Caki2 (cell line): ENCODE measurements around the gene ZBTB37. TPM values are rescaled to one million over a fixed set of nuclear protein-coding genes. Genes with fewer than 3 reads are reported as not detected.

Experiments used
- DNase-seq: peaks from one replicate; pipeline ENCODE4 v3.0.0-alpha.2; 2015; ENCODE audit warnings: low read depth
- in situ Hi-C: cut with HindIII; loops from 2 replicates; pipeline ENCODE4 v1.10.0; 2016; ENCODE audit warnings: low sequenced_read_pairs, low pct_unique_long_range_greater_than_20kb, mixed read lengths
- total RNA-seq: library from RNA; depleted of rRNA; stranded (reverse); fragments of >200 nt; shearing (Covaris generic); gene quantifications from 2 replicates; pipeline ENCODE4 v1.2.3, GENCODE V29; 2014; ENCODE audit warnings: low replicate concordance; rRNA removed

ZBTB37 gene
- total RNA-seq, 1 experiment from 2014 or later = 0.64 TPM

- in situ Hi-C loops = no loop called here
- no peak for DNase-seq
Observed at GRCh38 chr1:173946380-173946921, 78.3 kb downstream of the ZBTB37 start.

GRCh38 chr1:173948594-173948993, 80.4 kb downstream of the ZBTB37 start:
- no peak for DNase-seq
- in situ Hi-C loops = no loop called here

Other genes starting within 250 kb of the ZBTB37 start
- not detected in 2 replicates for gene TEX50, start 233.0 kb upstream of the ZBTB37 start, total RNA-seq
- gene ANKRD45, start 198.5 kb upstream of the ZBTB37 start, total RNA-seq = 0.91 and 1.9 TPM in 2 replicates
- 1.8 and 20.1 TPM in 2 replicates for gene KLHL20, start 153.4 kb upstream of the ZBTB37 start, total RNA-seq
- 39.1 and 41.9 TPM in 2 replicates for gene DARS2, start 43.7 kb upstream of the ZBTB37 start, total RNA-seq
- gene CENPL, start 43.5 kb upstream of the ZBTB37 start, total RNA-seq = 14.2 and 27.1 TPM in 2 replicates
- gene GAS5, start 391 bp upstream of the ZBTB37 start, total RNA-seq = 193 and 209 TPM in 2 replicates
- 1.3 TPM in 1 of 2 replicates, not detected in the other for gene SERPINC1, start 48.9 kb downstream of the ZBTB37 start, total RNA-seq
- gene RC3H1, start 154.0 kb downstream of the ZBTB37 start, total RNA-seq = 6.9 and 9.4 TPM in 2 replicates